Transverse colon (tissue), 4 donors: Measurements from ENCODE around the gene SCD5.

ENCODE experiments used
- CTCF ChIP-seq, 5 experiments: fragments of 200-600 bp in 3 of 5; fragments of 450-650 bp in 2 of 5; sonication (generic) in 3 of 5; IDR thresholded peaks; 1 replicate in 2 of 5; 2 replicates in 3 of 5; pipeline ENCODE4 v1.5.1; 2016 to 2017; ENCODE audit warnings: antibody characterized with exemption in 5 of 5, inconsistent platforms in 3 of 5, mild to moderate bottlenecking in 2 of 5, moderate library complexity in 1 of 5
- POLR2AphosphoS5 ChIP-seq, 3 donors: sonication (generic); formaldehyde crosslinking; IDR thresholded peaks; one replicate each; pipeline ENCODE4 v1.6.1; 2016; ENCODE audit warnings: antibody characterized with exemption in 3 of 3

GRCh38 chr4:82706349-82707000 is 92.1 kb downstream of the SCD5 start:
- no peak for TF ChIP-seq POLR2AphosphoS5 (IDR thresholded peaks at IDR 0.05)
- no peak for TF ChIP-seq CTCF (IDR thresholded peaks at IDR 0.05)
